K562 (cell line): ENCODE results near the gene RAD50. TPM values are rescaled to one million over a fixed set of nuclear protein-coding genes. Genes with fewer than 3 reads are reported as not detected.
A peak's percentile ranks its signal among the peaks of the same experiment; 100 is the strongest.

ENCODE experiments used
- BHLHE40 ChIP-seq: IDR thresholded peaks from 2 replicates; pipeline ENCODE4 v1.6.1; 2011; ENCODE audit warnings: low read length, improper control_type of control experiment
- CREB1 ChIP-seq, 2 experiments: sonication (generic) in 1 of 2; formaldehyde crosslinking in 1 of 2; IDR thresholded peaks; 2 replicates each; pipeline versions ENCODE4 v1.6.1 to v1.8.0; 2012 to 2022; ENCODE audit warnings: inconsistent platforms in 1 of 2, mild to moderate bottlenecking in 1 of 2, missing genetic modification reagents in 1 of 2, moderate library complexity in 1 of 2
- GABPB1 ChIP-seq: sonication (generic); formaldehyde crosslinking; IDR thresholded peaks from 2 replicates; pipeline ENCODE4 v1.8.0; 2022; ENCODE audit warnings: mild to moderate bottlenecking, missing genetic modification reagents
- IRF9 ChIP-seq: fragments of 450-650 bp; IDR thresholded peaks from 2 replicates; pipeline ENCODE4 v1.6.1; 2016; ENCODE audit warnings: missing biosample characterization, missing genetic modification characterization
- JUN ChIP-seq, 2 experiments: sonication (generic) in 1 of 2; formaldehyde crosslinking in 1 of 2; IDR thresholded peaks; 2 replicates each; pipeline versions ENCODE4 v1.6.1 to v1.8.0; 2012 to 2022; ENCODE audit warnings: borderline replicate concordance in 2 of 2, mild to moderate bottlenecking in 2 of 2, improper control_type of control experiment in 1 of 2, low read depth in 1 of 2, low read length in 1 of 2, missing genetic modification reagents in 1 of 2
- KAT7 ChIP-seq: sonication (generic); formaldehyde crosslinking; IDR thresholded peaks from 2 replicates; pipeline ENCODE4 v1.8.0; 2022; ENCODE audit warnings: missing genetic modification reagents, mild to moderate bottlenecking, borderline replicate concordance
- NR2C2 ChIP-seq, 2 experiments: fragments of 200-800 bp in 1 of 2; sonication (Bioruptor generic) in 1 of 2; sonication (generic) in 1 of 2; formaldehyde crosslinking in 1 of 2; IDR thresholded peaks; 2 replicates each; pipeline versions ENCODE4 v1.6.1 to v1.8.0; 2016 to 2022; ENCODE audit warnings: mild to moderate bottlenecking in 1 of 2, missing compliant biosample characterization in 1 of 2, missing genetic modification characterization in 1 of 2, missing genetic modification reagents in 1 of 2
- RCOR1 ChIP-seq, 2 experiments: IDR thresholded peaks; 2 replicates each; pipeline ENCODE4 v1.6.1; 2012; ENCODE audit warnings: low read depth in 2 of 2, low read length in 2 of 2, borderline replicate concordance in 1 of 2, improper control_type of control experiment in 1 of 2
- RERE ChIP-seq: sonication (generic); formaldehyde crosslinking; IDR thresholded peaks from 2 replicates; pipeline ENCODE4 v1.8.0; 2023; ENCODE audit warnings: missing genetic modification reagents, mild to moderate bottlenecking, borderline replicate concordance
- SRSF3 ChIP-seq: fragments of 200-400 bp; formaldehyde crosslinking; IDR thresholded peaks from 2 replicates; pipeline ENCODE4 v1.6.1; 2016; ENCODE audit warnings: mild to moderate bottlenecking, low read length, moderate library complexity; ENCODE audit not compliant: insufficient read depth
- SRSF9 ChIP-seq: fragments of 200-400 bp; formaldehyde crosslinking; IDR thresholded peaks from 2 replicates; pipeline ENCODE4 v1.6.1; 2017; ENCODE audit warnings: low read depth, low read length, borderline replicate concordance
- TBP ChIP-seq: optimal IDR thresholded peaks from 2 replicates; pipeline ENCODE3; 2011; ENCODE audit warnings: low read depth, low read length, improper control_type of control experiment
- YBX1 ChIP-seq: fragments of 450-650 bp; IDR thresholded peaks from 2 replicates; pipeline ENCODE4 v1.7.1; 2016; ENCODE audit warnings: mild to moderate bottlenecking
- ZFPM2 ChIP-seq: fragments of 250-450 bp; sonication (Bioruptor Pico); IDR thresholded peaks from 2 replicates; pipeline ENCODE4 v1.5.1; 2022; ENCODE audit warnings: mild to moderate bottlenecking
- ZNF263 ChIP-seq: sonication (generic); formaldehyde crosslinking; IDR thresholded peaks from 2 replicates; pipeline ENCODE4 v1.8.0; 2022; ENCODE audit warnings: mild to moderate bottlenecking, missing genetic modification reagents, borderline replicate concordance
- polyA plus RNA-seq, 8 experiments: library from polyadenylated mRNA; depleted of rRNA in 4 of 8; stranded (reverse) in 5 of 8; unstranded in 3 of 8; fragments of >200 nt; fragmentation: Nextera tagmentation in 2 of 8; fragmentation: Illumina TruSeq in 1 of 8; extraction: Ambion mirVana in 2 of 8; extraction: Trizol in 1 of 8; gene quantifications; 2 replicates each; pipeline versions ENCODE4 v1.2.1 to v1.2.3, GENCODE V29; 2011 to 2014; ENCODE audit warnings: inconsistent platforms in 1 of 8, missing spikeins in 1 of 8
- total RNA-seq, 7 experiments: library from RNA; depleted of rRNA in 6 of 7; stranded (reverse); fragments of >200 nt in 6 of 7; fragmentation: Illumina TruSeq in 2 of 7; extraction: Trizol in 2 of 7; gene quantifications; 2 replicates each; pipeline versions ENCODE4 v1.2.1 to v1.2.3, GENCODE V29; 2011 to 2021; ENCODE audit warnings: low replicate concordance in 1 of 7
- TF ChIP-seq, protein P1 (sequence below): sonication (generic); formaldehyde crosslinking; IDR thresholded peaks from 2 replicates; pipeline ENCODE4 v1.8.1; 2023; ENCODE audit warnings: mild to moderate bottlenecking, missing genetic modification reagents

The RAD50 gene
- total and polyA plus RNA-seq, 9 of the 15 experiments (the other 6 are each of a cell fraction or from before 2014, with no cell fraction given), result 15.3 to 74.2 (median 44.1) TPM

DNA sequence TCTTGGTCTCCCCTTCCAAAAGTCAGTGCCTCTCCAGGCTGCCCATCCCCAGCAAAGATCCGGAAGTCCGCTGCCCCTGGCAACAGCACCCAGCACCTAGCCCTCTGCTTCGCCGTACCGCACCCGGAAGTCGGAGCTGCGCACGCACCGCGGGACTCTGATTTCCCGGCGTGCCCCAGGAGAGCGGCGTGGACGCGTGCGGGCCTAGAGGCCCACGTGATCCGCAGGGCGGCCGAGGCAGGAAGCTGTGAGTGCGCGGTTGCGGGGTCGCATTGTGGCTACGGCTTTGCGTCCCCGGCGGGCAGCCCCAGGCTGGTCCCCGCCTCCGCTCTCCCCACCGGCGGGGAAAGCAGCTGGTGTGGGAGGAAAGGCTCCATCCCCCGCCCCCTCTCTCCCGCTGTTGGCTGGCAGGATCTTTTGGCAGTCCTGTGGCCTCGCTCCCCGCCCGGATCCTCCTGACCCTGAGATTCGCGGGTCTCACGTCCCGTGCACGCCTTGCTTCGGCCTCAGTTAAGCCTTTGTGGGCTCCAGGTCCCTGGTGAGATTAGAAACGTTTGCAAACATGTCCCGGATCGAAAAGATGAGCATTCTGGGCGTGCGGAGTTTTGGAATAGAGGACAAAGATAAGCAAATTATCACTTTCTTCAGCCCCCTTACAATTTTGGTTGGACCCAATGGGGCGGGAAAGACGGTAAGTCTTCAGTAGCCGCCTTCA is at the start of gene RAD50 (continued):
- TF ChIP-seq NR2C2 (CRISPR knock-in tag; IDR thresholded peaks at IDR 0.05) (no peak), NR2C2 (tag; IDR thresholded peaks at IDR 0.05) (peak; percentile 82), JUN (IDR thresholded peaks at IDR 0.05; ENCODE audit: borderline replicate concordance, low read depth, low read length) (peak; percentile 73; the same call in 1 of the 2 replicates), JUN (CRISPR knock-in tag; IDR thresholded peaks at IDR 0.05; ENCODE audit: borderline replicate concordance) (no peak; the same call in 1 of the 2 replicates), RCOR1 (IDR thresholded peaks at IDR 0.05; ENCODE audit: borderline replicate concordance in 1 of 2, low read depth in 2 of 2, low read length in 2 of 2) (peak in 1 of 2 experiments; percentile 80; a peak in 3 of 4 replicates), ZFPM2 (no peak), YBX1 (no peak), GABPB1 (CRISPR knock-in tag) (peak; percentile 88), SRSF9 (no peak), TBP (peak; percentile 81), ZNF263 (CRISPR knock-in tag) (peak; percentile 53; the same call in 1 of the 2 replicates), IRF9 (tag) (peak; percentile 10; the same call in 1 of the 2 replicates), KAT7 (CRISPR knock-in tag) (no peak), RERE (CRISPR knock-in tag) (no peak), SRSF3 (no peak), CREB1 (IDR thresholded peaks at IDR 0.05) (peak; percentile 65), CREB1 (CRISPR knock-in tag; IDR thresholded peaks at IDR 0.05) (peak; percentile 86), BHLHE40 (peak; percentile 98)
- TF ChIP-seq, protein P1, sequence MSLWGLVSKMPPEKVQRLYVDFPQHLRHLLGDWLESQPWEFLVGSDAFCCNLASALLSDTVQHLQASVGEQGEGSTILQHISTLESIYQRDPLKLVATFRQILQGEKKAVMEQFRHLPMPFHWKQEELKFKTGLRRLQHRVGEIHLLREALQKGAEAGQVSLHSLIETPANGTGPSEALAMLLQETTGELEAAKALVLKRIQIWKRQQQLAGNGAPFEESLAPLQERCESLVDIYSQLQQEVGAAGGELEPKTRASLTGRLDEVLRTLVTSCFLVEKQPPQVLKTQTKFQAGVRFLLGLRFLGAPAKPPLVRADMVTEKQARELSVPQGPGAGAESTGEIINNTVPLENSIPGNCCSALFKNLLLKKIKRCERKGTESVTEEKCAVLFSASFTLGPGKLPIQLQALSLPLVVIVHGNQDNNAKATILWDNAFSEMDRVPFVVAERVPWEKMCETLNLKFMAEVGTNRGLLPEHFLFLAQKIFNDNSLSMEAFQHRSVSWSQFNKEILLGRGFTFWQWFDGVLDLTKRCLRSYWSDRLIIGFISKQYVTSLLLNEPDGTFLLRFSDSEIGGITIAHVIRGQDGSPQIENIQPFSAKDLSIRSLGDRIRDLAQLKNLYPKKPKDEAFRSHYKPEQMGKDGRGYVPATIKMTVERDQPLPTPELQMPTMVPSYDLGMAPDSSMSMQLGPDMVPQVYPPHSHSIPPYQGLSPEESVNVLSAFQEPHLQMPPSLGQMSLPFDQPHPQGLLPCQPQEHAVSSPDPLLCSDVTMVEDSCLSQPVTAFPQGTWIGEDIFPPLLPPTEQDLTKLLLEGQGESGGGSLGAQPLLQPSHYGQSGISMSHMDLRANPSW (CRISPR knock-in tag), result peak; percentile 74; the same call in 1 of the 2 replicates
